ENCODE results near the gene SORL1. TPM values are rescaled to one million over a fixed set of nuclear protein-coding genes. Genes with fewer than 3 reads are reported as not detected.

Gene SORL1
- total RNA-seq, 1 experiment from 2014 or later, result 4.9 TPM

DNA sequence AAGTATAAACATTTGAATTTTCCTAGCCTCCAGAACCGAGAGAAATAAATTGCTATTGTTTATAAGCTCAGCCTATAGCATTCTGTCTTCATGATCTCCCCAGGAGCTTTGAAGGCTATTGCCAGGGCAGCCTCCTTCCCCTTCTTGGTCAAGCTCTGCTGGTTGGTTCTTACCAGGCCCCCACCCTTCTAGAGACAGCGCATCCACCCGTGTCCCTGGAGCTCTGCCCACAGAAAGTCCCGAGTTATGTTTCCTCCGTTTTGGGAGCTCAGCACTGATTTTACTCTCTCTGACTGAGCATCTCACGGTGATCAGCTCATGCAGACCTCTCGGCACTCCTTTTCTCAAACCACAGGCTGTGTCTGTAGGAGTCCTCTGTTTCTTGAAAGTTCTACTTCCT is 124.4 kb downstream of the SORL1 start:
- BruUV-seq (replicated peaks), result no TSS peak
- H3K36me3 ChIP-seq (ENCODE audit: low read depth), result no peaks in the 10 kb centered on the region
- H4K20me1 ChIP-seq (ENCODE audit: insufficient read depth), result no peaks in the 10 kb centered on the region
- no peak overlapping the region for H3K4me2 ChIP-seq
- no peak for TF ChIP-seq EZH2 (IDR thresholded peaks at IDR 0.05; ENCODE audit: low read depth)
- TF ChIP-seq, protein P1, sequence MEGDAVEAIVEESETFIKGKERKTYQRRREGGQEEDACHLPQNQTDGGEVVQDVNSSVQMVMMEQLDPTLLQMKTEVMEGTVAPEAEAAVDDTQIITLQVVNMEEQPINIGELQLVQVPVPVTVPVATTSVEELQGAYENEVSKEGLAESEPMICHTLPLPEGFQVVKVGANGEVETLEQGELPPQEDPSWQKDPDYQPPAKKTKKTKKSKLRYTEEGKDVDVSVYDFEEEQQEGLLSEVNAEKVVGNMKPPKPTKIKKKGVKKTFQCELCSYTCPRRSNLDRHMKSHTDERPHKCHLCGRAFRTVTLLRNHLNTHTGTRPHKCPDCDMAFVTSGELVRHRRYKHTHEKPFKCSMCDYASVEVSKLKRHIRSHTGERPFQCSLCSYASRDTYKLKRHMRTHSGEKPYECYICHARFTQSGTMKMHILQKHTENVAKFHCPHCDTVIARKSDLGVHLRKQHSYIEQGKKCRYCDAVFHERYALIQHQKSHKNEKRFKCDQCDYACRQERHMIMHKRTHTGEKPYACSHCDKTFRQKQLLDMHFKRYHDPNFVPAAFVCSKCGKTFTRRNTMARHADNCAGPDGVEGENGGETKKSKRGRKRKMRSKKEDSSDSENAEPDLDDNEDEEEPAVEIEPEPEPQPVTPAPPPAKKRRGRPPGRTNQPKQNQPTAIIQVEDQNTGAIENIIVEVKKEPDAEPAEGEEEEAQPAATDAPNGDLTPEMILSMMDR (conservative IDR thresholded peaks at IDR 0.05), result no peak
- no peaks in the 10 kb centered on the region for H3F3A ChIP-seq (ENCODE audit: insufficient read depth, low read depth)
- H3K27ac ChIP-seq, result no peak overlapping the region
- ChIA-PET POLR2A (ENCODE audit: unreplicated experiment) (no interaction called here), CTCF (no interaction called here)
- no peaks in the 10 kb centered on the region; the same call in 1 of the 2 replicates for H3K9me3 ChIP-seq (ENCODE audit: insufficient read depth, low read depth)
- H3K4me3 ChIP-seq, result no peak overlapping the region
- H3K27me3 ChIP-seq (ENCODE audit: insufficient read depth, low read depth), result peaks cover 92% of the 10 kb centered on the region
- no peaks in the 10 kb centered on the region for H3K9me2 ChIP-seq (ENCODE audit: insufficient read depth)
- H3K4me1 ChIP-seq (replicated peaks; ENCODE audit: insufficient read depth), result no peaks in the 10 kb centered on the region
- no peaks in the 10 kb centered on the region for H3K79me2 ChIP-seq (ENCODE audit: low read depth)
- no peak for DNase-seq
- no peak overlapping the region for H2AFZ ChIP-seq
- intact Hi-C loops (cut with micrococcal nuclease; ENCODE audit: unreplicated experiment), result no loop called here

DNA sequence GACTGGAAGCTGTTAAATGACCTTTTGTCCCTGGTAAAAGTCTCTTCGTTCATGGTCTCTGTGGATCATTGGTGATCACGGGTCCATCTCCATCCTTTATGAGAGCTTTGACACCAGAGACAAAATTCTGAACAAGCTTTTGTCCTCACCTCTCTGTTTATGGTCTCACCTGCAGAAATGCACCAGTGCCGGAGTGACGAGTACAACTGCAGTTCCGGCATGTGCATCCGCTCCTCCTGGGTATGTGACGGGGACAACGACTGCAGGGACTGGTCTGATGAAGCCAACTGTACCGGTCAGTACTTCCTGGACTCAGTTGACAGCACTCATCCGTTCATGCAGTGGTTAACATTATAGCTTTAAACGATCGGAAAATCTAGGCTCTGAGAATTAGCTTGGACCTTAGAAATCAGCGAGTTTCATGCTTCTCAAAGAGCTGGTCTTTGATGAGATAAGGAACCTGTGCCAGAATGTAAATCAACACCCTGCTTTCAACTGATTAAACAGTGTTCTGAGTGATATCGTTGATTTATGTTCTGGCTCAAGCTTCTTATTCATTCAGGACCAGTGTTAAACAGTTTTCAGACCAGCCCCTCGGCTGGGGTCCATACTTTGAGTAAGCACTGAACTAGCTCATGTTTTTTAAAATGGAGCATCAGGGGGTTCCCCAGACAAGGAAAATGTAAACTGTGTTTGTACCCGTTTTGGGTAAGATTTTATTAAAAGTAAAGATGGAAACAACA is 125.2 kb downstream of the SORL1 start:
- ChIA-PET POLR2A (ENCODE audit: unreplicated experiment) (no interaction called here), CTCF (no interaction called here)
- no peak for DNase-seq
- no peaks in the 10 kb centered on the region for H3K79me2 ChIP-seq (ENCODE audit: low read depth)
- H3K27me3 ChIP-seq (ENCODE audit: insufficient read depth, low read depth), result peaks cover 89% of the 10 kb centered on the region
- H4K20me1 ChIP-seq (ENCODE audit: insufficient read depth), result no peaks in the 10 kb centered on the region
- no peaks in the 10 kb centered on the region for H3K9me2 ChIP-seq (ENCODE audit: insufficient read depth)
- no peak overlapping the region for H3K4me2 ChIP-seq
- BruUV-seq (replicated peaks), result no TSS peak
- TF ChIP-seq EZH2 (IDR thresholded peaks at IDR 0.05; ENCODE audit: low read depth), result no peak
- TF ChIP-seq, protein P1 (conservative IDR thresholded peaks at IDR 0.05), result no peak
- H2AFZ ChIP-seq, result no peak overlapping the region
- no peak overlapping the region for H3K27ac ChIP-seq
- no peak overlapping the region for H3K4me3 ChIP-seq
- H3K4me1 ChIP-seq (replicated peaks; ENCODE audit: insufficient read depth), result no peaks in the 10 kb centered on the region
- H3K36me3 ChIP-seq (ENCODE audit: low read depth), result no peaks in the 10 kb centered on the region
- H3F3A ChIP-seq (ENCODE audit: insufficient read depth, low read depth), result no peaks in the 10 kb centered on the region
- intact Hi-C loops (cut with micrococcal nuclease; ENCODE audit: unreplicated experiment), result no loop called here
- no peaks in the 10 kb centered on the region; the same call in 1 of the 2 replicates for H3K9me3 ChIP-seq (ENCODE audit: insufficient read depth, low read depth)

DNA sequence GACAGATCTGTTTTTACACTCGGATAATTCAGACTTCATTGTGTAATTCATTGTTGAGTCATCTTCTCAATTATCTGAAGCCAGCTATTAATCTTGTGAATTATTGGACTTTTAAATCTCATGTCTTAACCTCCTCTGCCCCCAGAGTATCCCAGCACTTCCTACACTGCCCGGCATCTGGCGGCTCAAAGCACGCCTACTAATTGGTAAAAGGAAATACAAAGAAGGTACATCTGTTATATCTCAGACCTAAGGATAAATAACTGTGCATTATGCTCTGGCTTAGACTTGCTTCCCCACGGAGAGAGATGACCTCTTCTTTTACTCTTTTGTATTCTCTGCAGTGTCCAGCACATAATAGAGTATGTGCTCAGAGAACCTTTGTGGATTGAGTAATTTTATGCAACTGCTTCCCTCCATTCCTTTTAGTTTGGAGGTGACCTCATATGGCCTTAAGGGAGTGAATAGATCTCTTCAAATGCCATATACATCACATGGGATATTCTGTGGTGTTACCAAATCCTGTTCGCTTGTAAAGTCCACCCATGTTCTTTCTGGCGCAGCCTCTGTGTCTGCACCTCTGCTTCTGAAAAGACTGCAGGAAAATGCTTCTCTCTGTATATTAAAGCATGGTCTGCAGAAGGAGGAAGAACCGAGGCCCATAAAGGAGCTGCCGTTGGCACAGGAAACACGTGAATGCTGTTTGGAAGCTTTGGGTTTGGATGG is 126.3 kb downstream of the SORL1 start:
- BruUV-seq (replicated peaks), result no TSS peak
- CTCF ChIA-PET, result interaction anchor here (0.7 kb wide), 1 partner anchor 77 kb away, joined by 3 read pairs; no protein-coding TSS in a partner anchor

More for the DNA sequence above, 126.3 kb downstream of the SORL1 start:
- TF ChIP-seq EZH2 (IDR thresholded peaks at IDR 0.05; ENCODE audit: low read depth), result no peak
- TF ChIP-seq, protein P1 (conservative IDR thresholded peaks at IDR 0.05), result no peak
- Histone ChIP-seq H3K27ac (no peak overlapping the region), H3K9me3 (ENCODE audit: insufficient read depth, low read depth) (no peaks in the 10 kb centered on the region; the same call in 1 of the 2 replicates), H3K27me3 (ENCODE audit: insufficient read depth, low read depth) (peaks cover 82% of the 10 kb centered on the region), H3K9me2 (ENCODE audit: insufficient read depth) (no peaks in the 10 kb centered on the region), H3F3A (ENCODE audit: insufficient read depth, low read depth) (no peaks in the 10 kb centered on the region), H3K4me2 (no peak overlapping the region), H3K4me3 (no peak overlapping the region), H3K4me1 (replicated peaks; ENCODE audit: insufficient read depth) (no peaks in the 10 kb centered on the region), H4K20me1 (ENCODE audit: insufficient read depth) (no peaks in the 10 kb centered on the region), H3K79me2 (ENCODE audit: low read depth) (no peaks in the 10 kb centered on the region), H3K36me3 (ENCODE audit: low read depth) (no peaks in the 10 kb centered on the region), H2AFZ (no peak overlapping the region)
- POLR2A ChIA-PET (ENCODE audit: unreplicated experiment), result no interaction called here
- no peak for DNase-seq
- intact Hi-C loops (cut with micrococcal nuclease; ENCODE audit: unreplicated experiment), result no loop called here
